CD4-positive, alpha-beta T cell treated with Interleukin-4 for 1 hour (primary cell): ENCODE results near the gene GUCY1A2.

Source experiments
- DNase-seq, 2 donors: peaks; one replicate each; pipeline ENCODE4 v3.0.0-alpha.2; 2020 to 2022

Gene GUCY1A2

GRCh38 chr11:106997227-106997626 lies 21.0 kb downstream of the GUCY1A2 start:
- no peak for DNase-seq

- DNase-seq, result no peak
Measured at GRCh38 chr11:106996691-106997090, 21.6 kb downstream of the GUCY1A2 start.

- DNase-seq, result no peak
Measured at GRCh38 chr11:106990331-106990730, 27.9 kb downstream of the GUCY1A2 start.

- no peak for DNase-seq
Measured at GRCh38 chr11:106989078-106989455, 29.2 kb downstream of the GUCY1A2 start.

DNA sequence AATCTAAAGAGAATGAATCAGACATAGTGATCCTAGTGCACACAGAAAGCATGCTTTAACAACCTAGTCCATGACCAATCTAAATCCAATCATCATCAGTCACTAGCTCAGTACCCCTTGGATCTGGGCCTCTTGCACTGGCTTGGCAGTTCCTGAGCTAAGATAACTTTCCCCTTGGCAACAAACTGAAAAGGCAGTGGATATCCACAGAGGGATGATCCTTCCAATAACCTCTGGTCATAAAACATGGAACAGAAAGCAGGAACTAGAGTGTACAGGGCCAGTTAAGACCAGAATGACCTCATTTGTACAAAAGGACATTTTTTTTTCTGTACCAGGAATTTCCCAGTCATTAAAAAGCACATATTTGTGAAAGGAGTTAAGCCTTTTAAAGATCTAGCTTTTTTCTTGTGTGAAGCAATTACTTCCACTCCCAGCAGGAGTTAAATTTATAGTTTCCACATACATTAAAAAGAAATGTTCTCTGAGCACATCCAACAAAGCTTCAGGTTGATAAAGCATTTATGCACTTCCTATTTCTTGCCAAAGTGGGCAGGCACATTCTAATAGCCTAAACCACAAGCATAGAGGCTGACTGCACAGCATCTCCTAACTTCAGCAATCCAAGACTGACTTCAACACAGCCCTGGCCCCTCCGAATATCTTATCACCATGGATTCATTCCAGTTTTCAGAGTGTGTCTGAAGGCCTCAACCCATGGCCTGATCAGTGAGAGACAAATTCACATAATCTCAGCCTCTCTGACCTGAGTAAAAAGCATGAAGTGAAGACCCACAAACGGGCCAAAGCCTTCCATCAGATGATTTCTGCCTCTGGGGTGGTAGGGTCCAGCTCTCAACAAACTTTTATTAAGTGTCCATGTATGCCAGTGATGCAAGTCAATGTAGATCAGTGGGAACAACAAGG lies 29.9 kb downstream of the GUCY1A2 start:
- DNase-seq, result no peak

- no peak for DNase-seq
Measured at GRCh38 chr11:106986673-106987072, 31.6 kb downstream of the GUCY1A2 start.

GRCh38 chr11:106986261-106986660 lies 32.0 kb downstream of the GUCY1A2 start:
- DNase-seq, result no peak

DNA sequence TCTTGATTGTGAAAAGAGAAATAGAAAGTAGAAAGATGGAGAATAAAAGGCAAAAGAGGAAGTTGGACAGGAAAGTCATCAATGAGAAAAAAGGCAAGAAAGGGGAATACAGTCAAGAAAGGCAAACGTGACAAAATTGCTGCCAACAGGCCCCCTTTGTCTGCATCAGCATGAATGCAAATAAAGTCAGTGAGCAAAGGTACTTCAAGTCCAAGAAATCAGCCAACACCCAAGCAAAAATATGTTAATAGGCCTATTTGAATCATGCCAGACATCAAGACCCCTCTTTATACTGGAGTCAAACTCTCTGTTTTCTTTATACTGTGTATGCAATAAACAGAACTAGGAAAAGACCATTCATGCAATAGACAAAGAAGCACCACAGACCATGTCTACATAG lies 34.3 kb downstream of the GUCY1A2 start:
- DNase-seq, result no peak

GRCh38 chr11:106983261-106983660 lies 35.0 kb downstream of the GUCY1A2 start:
- DNase-seq, result no peak

DNA sequence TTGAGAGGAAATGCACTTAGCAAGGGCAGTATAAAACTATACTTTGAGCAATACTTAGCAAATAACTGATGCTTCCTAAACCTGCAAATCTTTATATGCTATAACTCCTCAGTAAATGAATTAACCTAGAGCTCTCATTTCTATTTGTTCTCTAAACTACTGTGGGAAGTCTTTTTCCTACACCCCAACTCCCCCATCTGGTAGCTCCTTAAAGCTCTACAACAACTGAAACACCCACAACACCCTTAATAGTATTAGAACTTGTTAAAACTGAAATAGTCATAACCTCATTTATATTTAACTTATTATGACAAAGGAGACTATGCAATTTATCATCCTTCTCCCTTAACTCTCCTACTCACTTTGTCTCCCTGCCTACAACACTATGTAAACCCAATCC lies 43.4 kb downstream of the GUCY1A2 start:
- no peak for DNase-seq

DNA sequence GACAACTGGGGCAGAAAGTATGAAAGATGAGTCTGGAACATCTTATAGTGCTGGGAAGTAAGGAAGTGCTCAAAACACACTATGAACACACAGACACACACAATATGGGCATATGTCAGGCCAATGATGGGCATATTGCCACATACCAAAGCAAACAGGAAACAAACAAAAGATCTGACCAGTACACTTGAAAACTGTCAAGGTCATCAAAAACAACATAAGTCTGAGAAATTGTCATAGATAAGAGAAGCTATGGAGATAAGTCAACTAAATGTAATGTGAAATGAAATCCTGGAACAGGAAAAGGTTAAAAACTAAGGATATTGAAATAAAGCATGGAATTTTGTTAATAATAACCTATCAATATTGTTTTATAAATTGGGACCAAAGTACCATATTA lies 46.4 kb downstream of the GUCY1A2 start:
- DNase-seq, result no peak

DNA sequence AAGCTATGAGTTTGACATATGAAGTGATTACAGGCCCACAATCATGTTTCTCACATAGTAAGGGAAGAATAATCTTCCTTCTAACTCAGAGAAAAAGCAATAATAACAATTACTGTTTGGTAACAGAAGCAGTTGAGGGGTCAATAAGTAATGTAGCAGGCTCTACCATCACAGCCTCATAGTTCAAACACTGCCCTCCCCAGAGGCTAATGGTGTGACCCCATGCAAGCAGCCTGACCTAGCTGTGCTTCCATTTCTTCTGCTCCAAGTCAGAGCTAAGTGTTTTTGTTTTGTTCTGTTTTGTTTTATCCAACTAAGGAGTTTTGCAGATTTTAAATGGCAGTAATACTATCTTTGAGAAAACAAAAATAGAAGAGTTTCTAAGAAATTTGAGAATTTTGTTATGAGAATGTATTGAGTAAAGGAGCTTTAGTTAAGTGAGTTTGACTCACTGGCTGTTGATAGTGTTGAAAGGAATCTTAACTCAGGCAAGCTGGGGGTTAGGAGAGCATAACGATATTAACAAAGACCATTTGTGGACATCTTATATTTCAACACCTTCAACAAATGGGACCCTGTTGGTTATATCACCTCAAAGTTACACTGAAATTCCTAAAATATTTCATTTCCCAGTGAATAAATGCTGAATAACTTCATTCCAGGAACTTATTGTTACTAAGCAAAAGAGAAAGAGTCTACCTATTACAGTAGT lies 48.5 kb downstream of the GUCY1A2 start:
- DNase-seq, result no peak

DNA sequence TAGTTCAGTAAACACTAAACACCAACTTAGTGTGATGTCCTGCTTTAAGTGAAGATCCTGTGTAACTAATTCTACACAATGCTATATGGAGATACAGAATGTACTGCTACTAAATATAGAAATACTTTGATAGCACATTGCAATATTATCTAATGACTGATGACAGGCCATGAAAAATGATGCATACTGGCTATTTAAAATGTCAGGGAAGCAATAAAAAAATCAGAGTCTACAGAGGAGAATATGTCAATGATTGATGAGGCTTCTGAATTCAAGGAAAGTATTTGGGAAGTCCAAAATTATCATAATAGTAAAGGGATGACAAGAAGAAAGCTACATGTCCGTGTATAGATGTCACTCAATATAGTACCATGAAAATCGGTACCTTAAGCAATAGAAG lies 55.3 kb downstream of the GUCY1A2 start:
- DNase-seq, result no peak

DNA sequence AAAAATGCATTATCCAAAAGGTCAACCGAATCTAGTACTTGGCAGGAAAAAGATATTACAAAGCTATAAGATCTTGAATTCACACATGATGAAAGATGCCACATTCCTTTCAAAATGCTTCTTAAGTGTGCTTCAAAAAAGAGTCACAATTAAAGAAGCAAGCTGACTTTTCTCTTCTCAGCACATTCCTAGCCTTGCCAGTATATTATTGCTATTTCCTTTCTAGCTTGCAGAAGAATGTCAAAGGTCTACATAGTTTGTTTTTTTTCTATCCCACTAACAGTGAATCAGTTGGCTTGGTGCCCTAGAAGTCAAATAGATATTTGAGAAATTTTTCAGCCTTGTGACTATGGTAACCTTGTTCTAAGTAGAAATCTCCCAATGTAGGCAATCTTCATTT lies 56.8 kb downstream of the GUCY1A2 start:
- no peak for DNase-seq

DNA sequence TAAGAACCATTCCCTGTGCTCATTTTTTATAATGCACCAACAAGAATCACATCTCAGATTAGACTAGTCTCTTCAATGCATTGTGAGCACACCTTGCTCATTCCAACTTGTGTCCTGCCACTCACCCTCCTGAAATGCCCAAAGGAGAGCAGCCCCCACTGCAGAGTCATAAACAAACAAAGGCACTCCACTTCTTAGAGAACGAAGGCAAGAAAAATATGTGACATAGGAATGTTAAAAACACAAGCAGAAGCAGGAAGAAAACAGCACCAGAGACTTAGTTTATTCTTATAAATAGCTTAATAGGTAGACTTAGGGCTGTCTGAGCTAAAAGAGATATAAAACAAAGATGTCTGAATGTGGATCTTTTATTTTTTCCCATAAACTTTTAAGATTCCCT lies 57.2 kb downstream of the GUCY1A2 start:
- no peak for DNase-seq

DNA sequence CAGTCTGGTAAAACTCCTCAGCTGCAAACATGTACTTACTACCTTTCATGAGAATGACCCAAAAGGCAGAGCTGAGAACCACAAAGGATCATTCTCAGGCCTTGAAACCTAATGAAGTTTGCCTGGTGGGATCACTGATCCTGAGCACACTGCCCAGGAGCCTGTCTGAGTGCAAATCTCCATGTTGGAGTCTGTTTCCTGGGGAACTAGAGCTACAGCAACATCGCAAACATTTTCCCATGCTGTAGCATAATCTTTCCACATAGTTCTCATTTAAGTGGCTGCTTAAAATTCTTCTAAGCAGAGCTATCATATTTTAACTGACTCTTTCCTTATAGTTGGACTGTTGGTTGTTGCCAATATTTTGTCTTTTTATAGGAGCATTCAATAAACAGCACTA lies 58.5 kb downstream of the GUCY1A2 start:
- DNase-seq, result no peak

- no peak for DNase-seq
Measured at GRCh38 chr11:106959386-106959785, 58.9 kb downstream of the GUCY1A2 start.

DNA sequence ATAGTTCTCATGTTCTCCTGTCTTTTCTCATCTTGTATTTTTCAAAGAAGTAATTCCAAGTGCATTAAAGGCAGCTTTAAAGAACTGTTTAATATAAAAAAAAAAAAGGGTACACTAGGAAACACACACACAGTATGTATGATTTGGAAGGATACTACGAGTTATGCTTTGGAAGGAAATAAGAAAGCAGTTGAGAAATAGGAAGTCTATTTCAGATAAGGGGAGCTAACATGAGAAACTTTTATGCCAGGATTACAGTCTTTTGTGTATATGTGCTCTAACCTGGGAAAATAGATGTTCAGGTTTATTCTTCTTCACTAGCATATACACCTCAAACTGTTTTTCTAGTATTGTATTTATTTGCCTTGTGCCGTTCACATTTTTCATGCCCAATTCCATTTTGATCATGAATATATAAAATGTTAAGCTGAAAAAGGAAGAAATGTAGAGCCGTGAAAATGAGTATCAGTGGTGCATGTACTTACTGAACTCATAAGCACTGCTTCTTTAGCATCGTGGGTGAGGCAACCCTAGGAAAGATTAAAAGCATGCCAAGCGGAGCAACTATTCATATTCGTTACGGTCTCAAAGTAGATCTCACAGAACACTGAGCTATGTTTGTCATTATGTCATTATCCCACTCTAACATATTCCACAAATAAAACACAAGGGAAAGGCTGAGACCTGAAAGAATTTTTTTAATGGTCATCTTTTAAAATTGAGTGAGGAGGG lies 59.6 kb downstream of the GUCY1A2 start:
- DNase-seq, result no peak

- no peak for DNase-seq
Measured at GRCh38 chr11:106957030-106957482, 61.2 kb downstream of the GUCY1A2 start.

DNA sequence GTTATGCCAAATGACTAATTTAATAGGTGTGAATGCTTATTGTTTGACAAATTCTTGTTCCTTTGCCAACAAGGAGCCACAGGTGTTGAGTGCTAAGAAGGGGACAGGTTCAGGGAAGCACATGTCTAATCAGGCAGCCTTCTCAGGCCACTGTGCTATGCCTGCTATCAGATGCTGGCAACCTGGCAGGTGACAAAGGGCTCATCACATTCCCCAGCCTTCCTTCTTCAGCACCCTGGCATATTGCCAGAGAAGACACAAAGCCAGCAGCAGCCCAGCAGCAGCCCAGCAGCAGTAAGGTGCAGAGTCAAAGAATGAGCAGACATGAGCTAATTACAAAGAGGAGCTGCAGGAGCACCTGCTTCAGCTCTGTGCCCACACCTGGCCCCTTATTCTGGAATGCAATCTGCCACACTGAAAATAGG lies 68.2 kb downstream of the GUCY1A2 start:
- DNase-seq, result no peak

- no peak for DNase-seq
Measured at GRCh38 chr11:106943089-106943488, 75.2 kb downstream of the GUCY1A2 start.

GRCh38 chr11:106939157-106939556 lies 79.1 kb downstream of the GUCY1A2 start:
- DNase-seq, result no peak

DNA sequence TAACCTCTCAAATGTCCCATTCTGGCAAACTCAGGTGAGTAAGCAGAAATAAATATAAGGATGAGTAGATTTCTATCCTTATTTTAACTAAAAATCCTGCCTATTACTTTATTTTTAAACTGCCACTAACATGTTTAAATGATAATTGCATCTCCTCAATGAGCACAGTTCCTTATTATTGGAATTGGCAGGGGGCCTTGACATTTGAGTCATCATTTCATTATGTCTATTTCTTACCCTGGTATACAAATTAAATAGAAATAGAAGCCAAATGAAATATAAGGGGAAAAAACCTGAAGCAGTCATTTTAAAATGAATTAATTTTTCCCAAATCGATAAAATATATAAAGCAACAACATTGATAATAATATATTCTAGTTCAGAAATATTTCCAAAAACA lies 81.2 kb downstream of the GUCY1A2 start:
- no peak for DNase-seq

DNA sequence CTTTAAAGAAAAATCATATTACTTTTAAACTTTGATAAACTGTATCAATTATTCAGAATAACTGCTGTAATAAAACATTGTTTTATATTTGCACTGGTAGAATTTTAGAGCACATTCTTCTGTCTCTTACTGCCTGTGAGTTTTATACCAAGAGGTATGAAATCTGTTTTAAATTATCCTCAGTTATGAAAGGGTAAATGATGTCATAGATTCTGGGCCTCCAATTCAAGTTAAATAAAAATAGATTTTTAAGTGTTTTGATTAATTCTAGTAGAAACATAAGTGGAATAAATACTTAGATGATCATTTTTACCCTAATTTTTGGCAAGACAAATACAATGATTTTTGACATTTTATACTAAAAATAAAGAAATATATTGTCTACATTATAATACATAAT lies 93.0 kb downstream of the GUCY1A2 start:
- DNase-seq, result no peak
